ENCODE results near the gene IQSEC2.

Gene IQSEC2

GRCh38 chrX:53241558-53241957 lies 39.8 kb downstream of the IQSEC2 start:
- DNase-seq: no peak

DNA sequence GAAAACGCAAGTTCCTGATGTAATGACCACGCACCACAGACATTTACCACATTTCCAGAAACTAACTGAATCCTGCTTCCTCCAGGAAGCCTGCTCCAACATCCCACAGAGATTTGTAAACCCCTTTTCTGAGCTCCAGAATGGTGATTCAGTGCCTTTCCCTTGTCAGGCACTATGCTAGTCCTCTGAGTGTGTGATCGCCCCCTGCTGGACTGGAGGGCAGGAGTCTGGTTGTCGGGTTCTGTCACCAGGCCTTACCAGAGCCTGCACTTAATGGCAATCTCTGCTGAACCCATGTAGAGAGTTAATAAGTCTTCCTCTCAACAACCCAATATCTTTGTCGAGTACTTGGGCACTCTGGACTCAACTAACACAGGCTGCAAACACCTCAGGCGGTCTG lies 41.9 kb downstream of the IQSEC2 start:
- DNase-seq: no peak

DNA sequence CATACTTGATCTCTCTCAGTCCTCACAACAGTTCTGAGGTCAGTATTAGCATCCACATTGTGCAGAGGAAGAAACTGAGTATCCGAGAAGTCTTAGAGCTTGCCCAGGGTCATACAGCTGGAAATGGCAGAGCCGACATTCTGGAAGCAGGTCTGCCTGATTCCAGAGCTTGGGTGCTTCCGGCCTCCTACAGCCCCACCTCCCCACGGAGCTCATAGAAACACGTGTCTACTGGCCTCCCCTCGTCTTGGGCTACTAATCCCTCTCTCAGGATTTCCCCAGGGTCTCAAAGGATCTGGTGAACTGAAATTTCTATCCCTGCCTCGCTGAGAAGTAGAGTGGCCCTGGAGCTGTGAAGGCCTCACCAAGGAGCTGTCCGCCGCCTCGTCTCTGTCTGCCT lies 44.3 kb downstream of the IQSEC2 start:
- no peak for DNase-seq

- DNase-seq: no peak
These were observed 45.2 kb downstream of the IQSEC2 start for GRCh38 chrX:53236025-53236679.

DNA sequence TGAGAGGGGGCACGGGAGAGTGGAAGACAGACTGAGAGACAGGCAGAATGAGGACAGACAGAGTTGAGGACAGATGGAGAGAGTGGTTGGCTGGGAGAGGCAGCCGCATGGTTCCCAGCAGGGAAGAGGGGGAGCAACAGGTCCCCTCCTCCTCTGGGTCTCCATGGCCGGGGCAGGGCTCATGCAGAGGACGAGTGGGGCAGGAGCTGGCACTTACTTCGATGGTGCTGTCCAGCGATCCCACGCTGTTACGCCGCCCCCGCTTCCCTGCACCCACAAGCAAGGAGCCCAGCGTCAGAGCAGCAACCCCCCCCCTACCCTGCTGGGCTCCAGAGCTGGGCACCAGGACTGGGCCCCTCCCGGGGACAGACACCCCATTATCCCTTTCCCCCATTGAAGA lies 45.8 kb downstream of the IQSEC2 start:
- no peak for DNase-seq

DNA sequence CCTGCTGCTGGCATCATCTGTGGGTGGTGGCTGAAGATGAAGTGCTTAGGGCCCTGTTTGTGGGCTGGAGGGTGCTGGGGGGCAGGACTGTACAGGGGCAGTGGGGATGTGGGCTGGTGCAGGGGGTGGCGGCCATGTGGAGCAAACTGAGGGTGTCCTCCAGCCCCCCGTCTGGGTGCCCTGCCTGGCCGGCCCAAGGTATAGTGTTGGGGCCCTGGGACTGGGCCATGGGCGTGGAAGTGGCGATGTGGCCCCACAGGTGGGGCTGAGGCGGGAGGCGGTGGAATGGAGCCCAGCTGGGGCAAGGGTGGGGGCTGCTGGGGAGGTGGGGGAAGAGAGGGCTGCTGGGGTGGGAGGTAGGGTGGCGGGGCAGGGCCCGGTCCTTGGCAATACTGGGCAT lies 46.9 kb downstream of the IQSEC2 start:
- DNase-seq: no peak

DNA sequence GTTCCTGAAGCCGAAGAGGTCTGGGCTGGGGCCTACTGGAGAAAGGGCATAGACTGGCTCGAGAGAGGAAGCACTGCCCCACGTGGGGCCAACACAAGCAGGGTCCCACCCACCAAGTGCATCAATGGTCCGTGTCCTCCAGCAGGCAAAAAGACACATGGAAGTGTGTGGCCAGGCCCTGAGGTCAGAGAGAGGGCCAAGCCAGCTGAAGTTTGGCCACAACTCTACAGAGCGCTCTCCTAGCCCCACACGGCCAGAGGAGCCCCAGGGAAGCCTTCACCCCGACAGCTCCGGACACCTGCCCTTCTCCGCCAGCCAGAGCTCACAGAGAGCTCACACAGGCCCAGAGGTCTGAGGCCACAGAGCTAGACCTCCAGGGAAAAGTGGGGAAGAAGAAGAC lies 47.8 kb downstream of the IQSEC2 start:
- DNase-seq: no peak

DNA sequence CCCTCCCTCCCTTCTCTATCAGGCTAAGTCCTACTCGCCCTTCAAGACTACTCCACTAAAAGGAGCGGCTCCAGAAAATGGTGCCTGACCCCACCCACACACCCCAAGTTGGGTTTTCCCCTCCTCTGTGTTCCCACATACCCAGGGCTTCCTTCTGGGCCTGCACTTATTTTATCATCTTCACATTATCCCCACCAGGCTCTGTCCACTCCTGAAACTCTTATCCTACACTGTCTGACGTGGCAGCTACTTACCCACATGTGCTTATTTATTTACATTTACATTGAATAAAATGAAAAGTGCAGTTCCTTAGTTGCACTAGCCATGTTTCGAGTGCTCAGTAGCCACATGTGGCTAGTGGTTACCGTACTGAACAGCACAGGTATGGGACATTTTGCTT lies 51.3 kb downstream of the IQSEC2 start:
- no peak for DNase-seq

DNA sequence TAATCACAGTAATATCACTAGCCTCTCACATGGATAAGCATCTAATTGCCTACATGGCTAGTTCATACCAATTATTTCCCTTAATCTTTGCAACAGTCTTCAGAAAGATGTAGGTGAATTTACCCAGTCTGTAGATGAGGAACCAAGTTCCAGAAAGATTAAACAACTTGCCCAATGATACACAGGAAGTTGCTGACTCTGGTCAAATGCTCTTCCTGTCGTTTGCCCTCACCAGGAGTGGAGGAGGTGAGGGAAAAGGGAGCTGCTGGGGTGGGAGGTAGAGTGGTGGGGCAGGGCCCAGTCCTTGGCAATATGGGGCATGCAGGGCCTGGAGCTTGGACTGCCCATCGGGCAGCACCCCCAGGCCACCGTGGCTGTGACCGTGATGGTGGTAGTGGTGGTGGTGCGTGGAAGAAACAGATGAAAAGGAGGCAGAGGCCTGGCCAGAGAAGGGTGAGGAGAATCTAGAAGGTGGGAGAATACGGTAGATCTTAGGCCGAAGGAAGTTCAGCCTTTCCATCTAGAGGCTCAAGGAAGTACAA lies 54.1 kb downstream of the IQSEC2 start:
- no peak for DNase-seq

DNA sequence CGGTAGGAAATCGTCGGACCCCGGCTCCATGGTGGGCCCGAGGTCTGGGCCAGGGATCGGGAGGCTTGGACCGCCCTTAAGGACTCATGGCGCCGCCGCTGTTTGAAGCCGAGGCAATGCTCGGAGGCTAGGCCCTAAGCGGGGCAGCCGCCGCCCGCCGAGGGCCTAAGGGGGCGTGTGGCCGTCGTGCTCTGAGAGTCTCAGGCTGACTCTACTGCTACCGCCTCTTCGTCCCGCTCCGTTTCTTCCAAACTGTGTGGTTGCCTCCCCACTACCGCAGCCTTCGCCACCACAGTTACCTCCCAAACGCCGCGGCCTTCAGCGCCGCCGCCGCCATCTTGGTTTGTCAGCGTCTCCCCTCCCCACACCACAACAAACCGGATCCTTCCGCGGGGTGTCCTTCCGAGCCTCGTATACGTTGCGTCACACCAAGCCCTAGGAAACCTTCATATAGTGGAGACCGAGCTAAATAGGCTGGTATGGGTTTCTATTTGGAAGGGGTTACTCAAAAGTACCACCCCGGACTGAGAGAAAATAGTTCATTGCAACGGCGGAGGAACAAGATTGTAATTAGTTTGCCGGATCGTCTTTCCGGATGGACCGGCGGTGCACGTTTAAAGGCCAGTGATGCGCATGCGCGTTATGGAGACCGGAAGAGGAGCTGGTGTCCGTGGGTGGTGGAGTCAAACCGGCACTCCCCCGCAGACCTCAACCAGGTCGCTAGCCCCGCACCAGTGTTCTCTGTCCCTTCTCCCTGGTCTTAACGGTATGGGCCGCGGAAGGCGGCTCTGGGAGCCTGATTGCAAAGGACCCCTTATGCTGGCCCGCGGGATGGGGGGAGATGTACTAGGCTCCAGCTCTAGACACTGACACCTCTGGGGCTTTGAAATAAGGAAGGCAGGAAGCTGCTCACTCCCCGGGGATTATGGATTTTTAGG lies 56.3 kb downstream of the IQSEC2 start, which contains the start of gene KDM5C:
KDM5C (minus strand) TSS at position 348 of the 938 bp plus-strand sequence; CDS start at position 30, 318 bp downstream.
- peak; percentile 91 for DNase-seq

DNA sequence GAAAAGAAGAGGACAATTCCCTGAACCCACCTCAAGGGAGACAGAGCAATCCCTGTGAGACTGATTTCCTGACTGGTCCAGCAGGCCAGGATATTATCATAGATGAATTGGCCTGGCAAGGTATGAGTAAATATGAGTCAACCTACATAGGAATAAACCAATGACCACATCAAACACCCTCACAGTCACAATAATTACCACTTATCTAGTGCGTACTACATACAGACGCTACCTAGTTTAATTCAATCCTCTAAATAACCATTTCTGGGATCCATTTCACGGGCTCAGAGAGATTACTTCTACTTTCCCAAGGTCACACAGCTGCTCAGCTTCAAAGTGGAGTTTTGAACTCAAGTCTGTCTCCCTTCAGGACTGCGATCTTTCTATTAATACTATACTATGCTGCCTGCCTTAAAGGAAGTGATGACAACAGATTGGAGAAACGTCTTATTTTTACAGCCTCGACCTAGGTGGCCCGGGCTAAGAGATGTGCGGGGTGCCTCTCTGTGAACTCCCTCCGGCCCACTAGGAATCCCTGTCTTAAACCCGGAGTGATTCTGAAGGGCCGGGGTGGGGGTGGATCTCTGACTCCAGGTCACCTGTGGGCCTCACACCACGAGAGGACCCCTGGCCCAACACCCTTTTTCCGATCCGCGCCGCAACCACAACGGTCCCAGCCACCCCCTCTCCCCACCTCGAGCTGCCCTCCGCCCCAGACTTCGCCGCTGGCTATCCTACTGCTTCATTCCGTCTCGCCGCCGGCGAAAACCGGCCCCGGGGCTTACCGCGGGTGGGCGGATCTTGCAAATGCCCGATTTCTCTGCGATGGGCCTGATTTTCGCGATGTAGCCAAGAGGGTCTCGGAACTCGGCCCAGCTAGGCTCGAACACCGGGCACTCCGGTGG lies 57.2 kb downstream of the IQSEC2 start:
- peak; percentile 52 for DNase-seq

DNA sequence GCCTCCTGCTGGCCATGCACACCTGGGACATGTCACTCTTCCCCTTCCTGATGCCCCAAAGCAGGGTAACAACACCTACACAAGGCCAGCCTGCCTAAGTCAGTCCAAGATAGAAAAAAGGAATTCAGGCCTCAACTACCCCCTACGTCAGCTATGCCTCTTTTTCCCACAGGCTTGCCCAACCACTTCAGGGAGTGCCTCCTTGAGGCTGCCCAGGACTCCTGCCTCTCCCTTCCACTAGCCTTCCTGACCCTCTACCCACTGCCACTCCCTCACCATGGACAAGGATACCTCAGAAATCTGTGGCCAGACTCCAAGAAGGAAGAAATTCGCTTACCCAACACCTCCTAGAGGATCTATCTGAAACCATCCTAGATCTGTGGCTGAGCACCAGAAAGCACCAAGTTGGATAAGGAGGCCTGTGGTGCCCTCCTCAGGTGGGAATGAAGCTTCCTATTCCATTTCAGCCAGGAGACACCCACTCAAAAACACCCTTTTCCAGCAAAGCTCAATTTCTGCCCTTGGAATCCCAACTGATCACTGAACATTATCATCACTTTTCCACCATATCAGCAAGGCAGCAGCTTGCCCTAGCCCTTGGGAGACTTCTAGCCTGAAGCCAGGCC lies 58.2 kb downstream of the IQSEC2 start:
- DNase-seq: peak; percentile 1
